Stomach (tissue), 9 donors: ENCODE results near the gene NUP160. TPM values are rescaled to one million over a fixed set of nuclear protein-coding genes. Genes with fewer than 3 reads are reported as not detected.
"Not testable (repeated sequence)": the region's sequence is repeated elsewhere in the genome, so short reads cannot be mapped to it uniquely, and the experiment has no call there.

Experiments
- DNase-seq, 2 donors: peaks; one replicate each; pipeline versions ENCODE4 v3.0.0 to v3.0.0-alpha.2; 2013 to 2019
- H3K27ac ChIP-seq, 5 donors: fragments of 200-600 bp in 4 of 5; sonication (generic) in 4 of 5; one replicate each; pipeline ENCODE4 v1.5.1; 2013 to 2019; ENCODE audit warnings: mild to moderate bottlenecking in 1 of 5, moderate library complexity in 1 of 5
- H3K27me3 ChIP-seq, 3 donors: fragments of 200-600 bp; sonication (generic); one replicate each; pipeline ENCODE4 v1.5.1; 2017 to 2019; ENCODE audit warnings: mixed run types in 1 of 3
- H3K36me3 ChIP-seq, 4 donors: fragments of 200-600 bp; sonication (generic); 1 replicate in 3 of 4; 2 replicates in 1 of 4; pipeline ENCODE4 v1.5.1; 2016 to 2019
- H3K4me1 ChIP-seq, 4 donors: fragments of 200-600 bp; sonication (generic); one replicate each; pipeline ENCODE4 v1.5.1; 2016 to 2019
- H3K4me3 ChIP-seq, 4 donors: fragments of 200-600 bp; sonication (generic) in 3 of 4; one replicate each; pipeline ENCODE4 v1.5.1; 2016 to 2019; ENCODE audit warnings: mild to moderate bottlenecking in 1 of 4
- H3K9me3 ChIP-seq, 4 donors: fragments of 200-600 bp; sonication (generic); one replicate each; pipeline ENCODE4 v1.5.1; 2016 to 2019
- EP300 ChIP-seq: sonication (generic); formaldehyde crosslinking; IDR thresholded peaks from one replicate; pipeline ENCODE4 v1.6.1; 2017; ENCODE audit warnings: antibody characterized with exemption
- POLR2A ChIP-seq, 4 donors: fragments of 450-650 bp; IDR thresholded peaks; one replicate each; pipeline ENCODE4 v1.6.1; 2016; ENCODE audit warnings: antibody characterized with exemption in 4 of 4, control low read depth in 2 of 4, mild to moderate bottlenecking in 1 of 4, moderate library complexity in 1 of 4
- POLR2AphosphoS5 ChIP-seq, 3 donors: sonication (generic); formaldehyde crosslinking; IDR thresholded peaks; one replicate each; pipeline ENCODE4 v1.6.1; 2016; ENCODE audit warnings: antibody characterized with exemption in 3 of 3
- WGBS, 5 donors: extraction: QIAGEN DNeasy Blood & Tissue Kit in 3 of 5; methylation state at CpG; one replicate each; pipeline versions ENCODE4 v1.1.5 to v1.1.7; 2013 to 2018; 5-methylcytosine and 5-hydroxymethylcytosine counted together
- intact Hi-C: fragments of 100-400 bp; cut with DNase I; formaldehyde crosslinking; loops from one replicate; pipeline ENCODE4 v1.15.1; 2023; ENCODE audit warnings: low total_unique reads
- polyA plus RNA-seq, 3 donors: library from polyadenylated mRNA; stranded (reverse); fragments of 200-250 nt; gene quantifications; one replicate each; pipeline ENCODE4 v1.2.3, GENCODE V29; 2013
- total RNA-seq, 5 donors: library from RNA; depleted of rRNA; stranded (reverse); fragments of >200 nt; gene quantifications; one replicate each; pipeline versions ENCODE4 v1.1.0 to v1.2.3, GENCODE V29; 2014 to 2016
- TF ChIP-seq, protein P1 (sequence below), 7 experiments: fragments of 450-650 bp in 4 of 7; fragments of 200-600 bp in 3 of 7; sonication (generic) in 3 of 7; IDR thresholded peaks; one replicate each; pipeline ENCODE4 v1.5.1; 2016 to 2019; ENCODE audit warnings: antibody characterized with exemption in 7 of 7, control low read depth in 2 of 7, mild to moderate bottlenecking in 1 of 7
- donor health status: healthy with polysubstance abuse.
- donor health status: Bipolar disorder and iron deficiency.
- donor health status: healthy.

The NUP160 gene
- total and polyA plus RNA-seq, 8 donors, result 7.9 to 77.5 (median 12.0) TPM

GRCh38 chr11:47837292-47837691 lies 10.9 kb downstream of the NUP160 start:
- no peaks in the 10 kb centered on the region for H3K27me3 ChIP-seq
- no peak for TF ChIP-seq EP300
- peak in 1 of 3 donors; percentile 27 for TF ChIP-seq POLR2AphosphoS5 (IDR thresholded peaks at IDR 0.05)
- peak in 1 of 2 donors; percentile 71 for DNase-seq
- no peaks in the 10 kb centered on the region for H3K9me3 ChIP-seq
- H3K36me3 ChIP-seq, result peaks cover 71 to 100% (median 100%) of the 10 kb centered on the region in 4 donors
- peaks cover 0 to 12% (median 5%) of the 10 kb centered on the region in 4 donors for H3K4me1 ChIP-seq
- H3K4me3 ChIP-seq, result no peak overlapping the region
- H3K27ac ChIP-seq, result no peak overlapping the region
- 31 to 69% (median 51%) methylated on average over 6 of the region's 6 CpGs for WGBS, 5 donors
- intact Hi-C loops, result no loop called here

DNA sequence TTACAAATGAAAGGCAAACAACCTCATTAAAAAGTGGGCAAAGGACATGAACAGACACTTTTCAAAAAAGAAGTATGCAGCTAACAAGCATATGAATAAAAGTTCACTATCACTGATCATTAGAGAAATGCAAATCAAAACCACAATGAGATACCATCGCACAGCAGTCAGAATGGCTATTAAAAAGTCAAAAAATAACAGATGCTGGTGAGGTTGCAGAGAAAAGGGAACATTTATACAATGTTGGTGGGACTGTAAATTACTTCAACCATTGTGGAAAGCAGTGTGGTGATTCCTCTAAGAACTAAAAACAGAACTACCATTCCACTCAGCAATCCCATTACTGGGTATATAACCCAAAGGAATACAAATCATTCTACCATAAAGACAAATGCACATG lies 18.1 kb downstream of the NUP160 start:
- H3K27me3 ChIP-seq, intact Hi-C loops, H3K4me3 ChIP-seq, DNase-seq, H3K4me1 ChIP-seq, H3K27ac ChIP-seq, H3K9me3 ChIP-seq: not testable (repeated sequence)
- peaks cover 33 to 97% (median 96%) of the 10 kb centered on the region in 4 donors for H3K36me3 ChIP-seq
- WGBS, 5 donors, result 77 to 97% (median 97%) methylated on average over 1 of the region's 1 CpG

DNA sequence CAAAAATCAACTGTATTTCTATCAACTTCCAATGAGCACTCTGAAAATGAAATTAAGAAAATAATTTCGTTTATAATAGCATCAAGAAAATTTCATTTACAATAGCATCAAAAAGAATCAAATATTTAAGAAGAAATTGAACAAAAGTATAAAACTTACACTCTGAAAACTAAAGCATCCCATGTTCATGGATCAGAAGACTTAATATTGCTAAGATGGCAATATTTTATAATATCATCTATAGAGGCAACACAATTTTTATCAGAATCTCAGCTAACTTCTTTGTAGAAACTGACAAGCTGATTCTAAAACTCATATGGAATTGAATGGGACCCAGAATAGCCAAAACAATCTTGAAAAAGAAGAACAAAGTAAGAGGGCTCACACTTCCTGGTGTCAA lies 19.9 kb downstream of the NUP160 start:
- H3K27me3 ChIP-seq, result no peaks in the 10 kb centered on the region
- no peak overlapping the region for H3K27ac ChIP-seq
- intact Hi-C loops, result no loop called here
- peaks cover 20 to 96% (median 90%) of the 10 kb centered on the region in 4 donors for H3K36me3 ChIP-seq
- H3K9me3 ChIP-seq, result no peaks in the 10 kb centered on the region
- WGBS, 5 donors, result 86 to 96% (median 89%) methylated on average over 1 of the region's 1 CpG
- TF ChIP-seq POLR2AphosphoS5 (IDR thresholded peaks at IDR 0.05) (no peak), POLR2A (IDR thresholded peaks at IDR 0.05) (no peak), EP300 (no peak)
- TF ChIP-seq, protein P1, sequence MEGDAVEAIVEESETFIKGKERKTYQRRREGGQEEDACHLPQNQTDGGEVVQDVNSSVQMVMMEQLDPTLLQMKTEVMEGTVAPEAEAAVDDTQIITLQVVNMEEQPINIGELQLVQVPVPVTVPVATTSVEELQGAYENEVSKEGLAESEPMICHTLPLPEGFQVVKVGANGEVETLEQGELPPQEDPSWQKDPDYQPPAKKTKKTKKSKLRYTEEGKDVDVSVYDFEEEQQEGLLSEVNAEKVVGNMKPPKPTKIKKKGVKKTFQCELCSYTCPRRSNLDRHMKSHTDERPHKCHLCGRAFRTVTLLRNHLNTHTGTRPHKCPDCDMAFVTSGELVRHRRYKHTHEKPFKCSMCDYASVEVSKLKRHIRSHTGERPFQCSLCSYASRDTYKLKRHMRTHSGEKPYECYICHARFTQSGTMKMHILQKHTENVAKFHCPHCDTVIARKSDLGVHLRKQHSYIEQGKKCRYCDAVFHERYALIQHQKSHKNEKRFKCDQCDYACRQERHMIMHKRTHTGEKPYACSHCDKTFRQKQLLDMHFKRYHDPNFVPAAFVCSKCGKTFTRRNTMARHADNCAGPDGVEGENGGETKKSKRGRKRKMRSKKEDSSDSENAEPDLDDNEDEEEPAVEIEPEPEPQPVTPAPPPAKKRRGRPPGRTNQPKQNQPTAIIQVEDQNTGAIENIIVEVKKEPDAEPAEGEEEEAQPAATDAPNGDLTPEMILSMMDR (IDR thresholded peaks at IDR 0.05), result no peak
- no peaks in the 10 kb centered on the region for H3K4me1 ChIP-seq
- no peak overlapping the region for H3K4me3 ChIP-seq
- no peak for DNase-seq

GRCh38 chr11:47822664-47823063 lies 25.5 kb downstream of the NUP160 start:
- H3K36me3 ChIP-seq, result peaks cover 20 to 97% (median 93%) of the 10 kb centered on the region in 4 donors
- H3K27me3 ChIP-seq, intact Hi-C loops, DNase-seq, H3K27ac ChIP-seq, H3K4me1 ChIP-seq, H3K4me3 ChIP-seq, H3K9me3 ChIP-seq: not testable (repeated sequence)
- WGBS, 5 donors, result 92 to 97% (median 95%) methylated on average over 6 of the region's 6 CpGs

DNA sequence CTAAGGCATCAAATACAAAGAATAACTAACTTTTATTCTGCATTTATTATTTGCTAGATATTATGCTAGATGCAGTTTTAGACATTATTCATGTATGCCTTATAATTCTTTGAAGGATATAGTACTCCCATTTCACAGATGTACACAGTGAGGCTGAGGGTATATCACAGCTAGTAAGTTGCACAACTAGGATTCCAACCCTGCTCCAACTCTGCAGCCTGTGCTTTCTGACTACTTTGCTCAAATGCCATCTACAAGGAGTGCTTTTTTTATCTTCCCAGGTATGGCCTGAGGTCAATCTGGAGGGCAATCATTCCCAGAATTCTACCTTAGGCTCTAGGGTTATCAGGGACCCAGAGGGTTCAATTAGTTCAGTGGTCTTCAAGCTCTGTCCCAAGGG lies 28.4 kb downstream of the NUP160 start:
- Histone ChIP-seq H3K9me3 (no peaks in the 10 kb centered on the region), H3K27me3 (no peaks in the 10 kb centered on the region), H3K4me1 (no peaks in the 10 kb centered on the region), H3K36me3 (peaks cover 29 to 98% (median 94%) of the 10 kb centered on the region in 4 donors), H3K4me3 (no peak overlapping the region), H3K27ac (no peak overlapping the region)
- TF ChIP-seq POLR2AphosphoS5 (IDR thresholded peaks at IDR 0.05) (no peak), POLR2A (IDR thresholded peaks at IDR 0.05) (no peak), EP300 (no peak)
- TF ChIP-seq, protein P1 (IDR thresholded peaks at IDR 0.05), result no peak
- no peak for DNase-seq
- intact Hi-C loops, result no loop called here

DNA sequence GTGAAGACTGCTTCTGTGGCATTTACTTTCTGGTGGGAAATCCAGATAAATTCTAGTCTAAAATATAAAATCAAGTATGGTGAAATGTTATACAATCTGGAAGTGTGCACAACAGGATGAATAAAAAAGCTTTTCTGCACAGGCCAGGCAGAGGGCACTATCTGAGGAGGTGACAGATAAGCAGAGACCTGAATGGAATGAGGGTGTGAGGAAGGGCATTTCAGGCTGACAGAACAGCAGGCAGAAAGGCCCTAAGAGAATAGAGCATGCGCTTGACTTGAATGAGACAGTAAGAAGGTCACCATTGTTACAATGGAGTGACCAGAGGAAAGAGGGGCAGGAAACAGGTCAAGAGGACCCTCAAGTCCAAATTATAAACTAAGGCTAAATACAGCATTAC lies 47.4 kb downstream of the NUP160 start:
- no peak for DNase-seq
- TF ChIP-seq POLR2A (IDR thresholded peaks at IDR 0.05) (no peak), EP300 (no peak), POLR2AphosphoS5 (IDR thresholded peaks at IDR 0.05) (no peak)
- TF ChIP-seq, protein P1 (IDR thresholded peaks at IDR 0.05), result no peak
- WGBS, 5 donors, result 85 to 97% (median 94%) methylated on average over 1 of the region's 1 CpG
- H3K9me3 ChIP-seq, result no peaks in the 10 kb centered on the region
- H3K36me3 ChIP-seq, result peaks cover 56 to 100% (median 100%) of the 10 kb centered on the region in 4 donors
- no peak overlapping the region for H3K27ac ChIP-seq
- H3K4me1 ChIP-seq, result no peaks in the 10 kb centered on the region
- H3K4me3 ChIP-seq, result no peak overlapping the region
- H3K27me3 ChIP-seq, result no peaks in the 10 kb centered on the region
- intact Hi-C loops, result no loop called here
